ENCODE data around the gene CTCF.

The CTCF gene

GRCh38 chr16:67679935-67680897, 117.9 kb downstream of the CTCF start:
- DNase-seq (ENCODE audit: low spot score): no peak

GRCh38 chr16:67683767-67684166, 121.4 kb downstream of the CTCF start:
- no peak for DNase-seq (ENCODE audit: low spot score)

- no peak for DNase-seq (ENCODE audit: low spot score)
Observed at GRCh38 chr16:67685388-67686112, 123.2 kb downstream of the CTCF start.

Measured in CD4-positive, alpha-beta T cell treated with Interleukin-15 for 4 hours (primary cell).